GM12878 (cell line): Measurements from ENCODE around the gene PHC2. TPM values are rescaled to one million over a fixed set of nuclear protein-coding genes. Genes with fewer than 3 reads are reported as not detected.

Experiments used
- BACH1 ChIP-seq: fragments of 450-650 bp; IDR thresholded peaks from 2 replicates; pipeline ENCODE4 v1.6.1; 2017; ENCODE audit warnings: mild to moderate bottlenecking, borderline replicate concordance
- E2F4 ChIP-seq: IDR thresholded peaks from 2 replicates; pipeline ENCODE4 v1.6.1; 2012; ENCODE audit warnings: low read depth, low read length, improper control_type of control experiment
- ETV6 ChIP-seq, 2 experiments: fragments of 450-650 bp in 1 of 2; IDR thresholded peaks in 1 of 2; conservative IDR thresholded peaks in 1 of 2; 2 replicates each; pipeline ENCODE4 v1.6.1; 2014; ENCODE audit warnings: antibody characterized with exemption in 1 of 2, borderline replicate concordance in 1 of 2, low read depth in 1 of 2, mild to moderate bottlenecking in 1 of 2, moderate library complexity in 1 of 2
- EZH2 ChIP-seq: IDR thresholded peaks from 2 replicates; pipeline ENCODE4 v1.6.1; 2012; ENCODE audit warnings: low read depth, mild to moderate bottlenecking, control low read depth, inconsistent platforms, low read length, borderline replicate concordance; ENCODE audit not compliant: control insufficient read depth
- MTA3 ChIP-seq: IDR thresholded peaks from 2 replicates; pipeline ENCODE4 v1.6.1; 2012; ENCODE audit warnings: low read length, inconsistent platforms, borderline replicate concordance
- PBX3 ChIP-seq: IDR thresholded peaks from 2 replicates; pipeline ENCODE4 v1.6.1; 2011; ENCODE audit warnings: mild to moderate bottlenecking, low read depth, low read length, moderate library complexity; ENCODE audit not compliant: insufficient replicate concordance
- POLR2AphosphoS5 ChIP-seq: IDR thresholded peaks from 2 replicates; pipeline ENCODE4 v1.6.1; 2011; ENCODE audit warnings: mild to moderate bottlenecking, low read length, inconsistent platforms
- PRDM15 ChIP-seq: fragments of 450-650 bp; formaldehyde crosslinking; IDR thresholded peaks from 2 replicates; pipeline ENCODE4 v1.4.0; 2020; ENCODE audit warnings: mild to moderate bottlenecking, moderate library complexity
- RAD21 ChIP-seq: IDR thresholded peaks from 2 replicates; pipeline ENCODE4 v1.6.1; 2011; ENCODE audit warnings: mild to moderate bottlenecking, low read depth, low read length, moderate library complexity; ENCODE audit not compliant: insufficient read depth
- RELA ChIP-seq: fragments of 450-650 bp; IDR thresholded peaks from 2 replicates; pipeline ENCODE4 v1.8.0; 2014; ENCODE audit warnings: borderline replicate concordance; ENCODE audit not compliant: partially characterized antibody
- SMARCA5 ChIP-seq: fragments of 450-650 bp; IDR thresholded peaks from 2 replicates; pipeline ENCODE4 v1.6.1; 2017; ENCODE audit warnings: mild to moderate bottlenecking
- YY1 ChIP-seq: IDR thresholded peaks from 2 replicates; pipeline ENCODE4 v1.6.1; 2011; ENCODE audit warnings: low read depth, mild to moderate bottlenecking, low read length
- polyA plus RNA-seq, 11 experiments: library from polyadenylated mRNA; depleted of rRNA in 4 of 11; unstranded in 6 of 11; stranded (reverse) in 5 of 11; fragments of >200 nt; fragmentation: Nextera tagmentation in 4 of 11; fragmentation: Illumina TruSeq in 1 of 11; extraction: Ambion mirVana in 4 of 11; extraction: Trizol in 1 of 11; gene quantifications; 1 replicate in 1 of 11; 2 replicates in 10 of 11; pipeline versions ENCODE4 v1.2.1 to v1.2.3, GENCODE V29; 2011 to 2016; ENCODE audit warnings: inconsistent platforms in 2 of 11, missing spikeins in 2 of 11, low read depth in 1 of 11
- total RNA-seq, 4 experiments: library from RNA; depleted of rRNA in 3 of 4; stranded (reverse); fragments of >200 nt in 3 of 4; fragmentation: Illumina TruSeq in 1 of 4; extraction: Trizol in 1 of 4; gene quantifications; 2 replicates each; pipeline versions ENCODE4 v1.2.1 to v1.2.3, GENCODE V29; 2013 to 2021

The PHC2 gene
- total and polyA plus RNA-seq, 10 of the 15 experiments (the other 5 are each of a cell fraction or from before 2014, with no cell fraction given): 2.0 to 35.9 (median 16.4) TPM

GRCh38 chr1:33367485-33368405 lies 63.1 kb downstream of the PHC2 start (continued):
- TF ChIP-seq YY1 (peak; percentile 53; the same call in 1 of the 2 replicates), E2F4 (no peak), PRDM15 (CRISPR knock-in tag) (no peak), RAD21 (peak; percentile 98), SMARCA5 (0 out of 2 replicates have a peak, but pooled peaks have one; percentile 34), EZH2 (no peak), RELA (peak; percentile 33), BACH1 (no peak), POLR2AphosphoS5 (no peak), PBX3 (no peak), MTA3 (no peak), ETV6 (conservative IDR thresholded peaks at IDR 0.05 in 1 of 2, IDR thresholded peaks at IDR 0.05 in 1 of 2; ENCODE audit: borderline replicate concordance in 1 of 2, low read depth in 1 of 2) (no peak)
- TF ChIP-seq, all 136 proteins: peak for 8
